ENCODE results near the gene NFIX.

DNA sequence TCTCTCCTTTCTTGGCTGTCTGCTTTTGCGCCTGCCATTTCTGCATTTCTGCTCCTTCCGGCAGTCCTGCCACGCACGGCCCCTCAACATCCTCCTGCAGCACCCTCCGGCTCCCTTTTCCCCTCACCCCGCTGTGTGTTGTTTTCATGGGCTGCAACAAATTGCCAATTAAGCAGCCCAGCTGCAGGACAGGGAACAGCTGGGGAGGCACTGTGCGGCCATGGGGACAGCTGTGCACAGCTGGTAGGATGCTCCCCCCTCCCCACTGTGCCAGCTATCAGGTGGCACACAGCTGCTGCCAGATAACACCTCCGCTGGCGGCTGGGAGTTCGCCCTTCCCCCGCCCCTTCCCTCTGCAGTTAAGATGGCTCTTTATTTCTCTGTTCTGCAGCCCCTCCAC lies 82.0 kb downstream of the NFIX start:
- TF ChIP-seq, protein P1, sequence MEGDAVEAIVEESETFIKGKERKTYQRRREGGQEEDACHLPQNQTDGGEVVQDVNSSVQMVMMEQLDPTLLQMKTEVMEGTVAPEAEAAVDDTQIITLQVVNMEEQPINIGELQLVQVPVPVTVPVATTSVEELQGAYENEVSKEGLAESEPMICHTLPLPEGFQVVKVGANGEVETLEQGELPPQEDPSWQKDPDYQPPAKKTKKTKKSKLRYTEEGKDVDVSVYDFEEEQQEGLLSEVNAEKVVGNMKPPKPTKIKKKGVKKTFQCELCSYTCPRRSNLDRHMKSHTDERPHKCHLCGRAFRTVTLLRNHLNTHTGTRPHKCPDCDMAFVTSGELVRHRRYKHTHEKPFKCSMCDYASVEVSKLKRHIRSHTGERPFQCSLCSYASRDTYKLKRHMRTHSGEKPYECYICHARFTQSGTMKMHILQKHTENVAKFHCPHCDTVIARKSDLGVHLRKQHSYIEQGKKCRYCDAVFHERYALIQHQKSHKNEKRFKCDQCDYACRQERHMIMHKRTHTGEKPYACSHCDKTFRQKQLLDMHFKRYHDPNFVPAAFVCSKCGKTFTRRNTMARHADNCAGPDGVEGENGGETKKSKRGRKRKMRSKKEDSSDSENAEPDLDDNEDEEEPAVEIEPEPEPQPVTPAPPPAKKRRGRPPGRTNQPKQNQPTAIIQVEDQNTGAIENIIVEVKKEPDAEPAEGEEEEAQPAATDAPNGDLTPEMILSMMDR (IDR thresholded peaks at IDR 0.05) = no peak
- TF ChIP-seq POLR2A (IDR thresholded peaks at IDR 0.05) = no peak

Data from adrenal gland (tissue), 5 donors.